Upper lobe of left lung (tissue), 6 donors: ENCODE measurements around the gene DR1. TPM values are rescaled to one million over a fixed set of nuclear protein-coding genes. Genes with fewer than 3 reads are reported as not detected.
A peak's percentile ranks its signal among the peaks of the same experiment; 100 is the strongest.
"Not testable (repeated sequence)": the region's sequence is repeated elsewhere in the genome, so short reads cannot be mapped to it uniquely, and the experiment has no call there.

Experiments used
- ATAC-seq, 2 donors: fragments of 200-7000 bp; cut with Tn5 transposase; one replicate each; pipeline ENCODE4 v1.9.1; 2022; ENCODE audit warnings: mild to moderate bottlenecking in 2 of 2, moderate library complexity in 2 of 2; ENCODE audit not compliant: low FRiP score in 2 of 2
- DNase-seq, 2 donors: peaks; one replicate each; pipeline ENCODE4 v3.0.0-alpha.2; 2019 to 2020
- H3K27ac ChIP-seq, 4 donors: fragments of 200-600 bp; sonication (generic); one replicate each; pipeline ENCODE4 v1.5.1; 2016 to 2019
- H3K27me3 ChIP-seq, 4 donors: fragments of 200-600 bp; sonication (generic); one replicate each; pipeline ENCODE4 v1.5.1; 2017 to 2019
- H3K36me3 ChIP-seq, 4 donors: fragments of 200-600 bp; sonication (generic); one replicate each; pipeline ENCODE4 v1.5.1; 2016 to 2019
- H3K4me1 ChIP-seq, 4 donors: fragments of 200-600 bp; sonication (generic); one replicate each; pipeline ENCODE4 v1.5.1; 2018 to 2019
- H3K4me3 ChIP-seq, 4 donors: fragments of 200-600 bp; sonication (generic); one replicate each; pipeline ENCODE4 v1.5.1; 2017 to 2019; ENCODE audit warnings: mild to moderate bottlenecking in 2 of 4, moderate library complexity in 1 of 4
- H3K9me3 ChIP-seq, 4 donors: fragments of 200-600 bp; sonication (generic); one replicate each; pipeline ENCODE4 v1.5.1; 2018 to 2019
- EP300 ChIP-seq, 4 donors: sonication (generic); formaldehyde crosslinking; IDR thresholded peaks; one replicate each; pipeline ENCODE4 v1.5.1; 2017; ENCODE audit warnings: antibody characterized with exemption in 4 of 4, control low read depth in 2 of 4
- POLR2A ChIP-seq, 4 donors: fragments of 450-650 bp; IDR thresholded peaks; one replicate each; pipeline ENCODE4 v1.5.1; 2016 to 2017; ENCODE audit warnings: antibody characterized with exemption in 4 of 4, mild to moderate bottlenecking in 2 of 4
- POLR2AphosphoS5 ChIP-seq, 2 donors: sonication (generic); formaldehyde crosslinking; IDR thresholded peaks; one replicate each; pipeline ENCODE4 v1.5.1; 2017; ENCODE audit warnings: antibody characterized with exemption in 2 of 2
- WGBS, 2 donors: methylation state at CpG; one replicate each; pipeline ENCODE4 v1.1.5; 2017 to 2018; 5-methylcytosine and 5-hydroxymethylcytosine counted together
- total RNA-seq, 6 donors: library from RNA; depleted of rRNA in 4 of 6; stranded (reverse); fragments of >200 nt in 4 of 6; gene quantifications; one replicate each; pipeline versions ENCODE4 v1.1.0 to v1.2.1, GENCODE V29; 2016 to 2021
- TF ChIP-seq, protein P1 (sequence below), 6 experiments: fragments of 450-650 bp in 4 of 6; fragments of 200-600 bp in 2 of 6; sonication (generic) in 2 of 6; IDR thresholded peaks; one replicate each; pipeline ENCODE4 v1.5.1; 2016 to 2019; ENCODE audit warnings: antibody characterized with exemption in 6 of 6
- donor health status: DM: no; HTN: no; CAD: no; lungs with moderate emphysema.
- donor health status: DM: no; HTN: yes; CAD: no; lungs with severe emphysema.

DR1 gene
- total RNA-seq, 6 donors from 2014 or later: 12.6 to 50.0 (median 41.3) TPM

GRCh38 chr1:93350322-93350721, 4.6 kb downstream of the DR1 start:
- peaks cover 29 to 61% (median 42%) of the 10 kb centered on the region in 4 donors for H3K4me1 ChIP-seq
- peaks cover 0 to 21% (median 4%) of the 10 kb centered on the region in 4 donors for H3K36me3 ChIP-seq
- H3K27ac ChIP-seq: no peak overlapping the region
- TF ChIP-seq, protein P1, sequence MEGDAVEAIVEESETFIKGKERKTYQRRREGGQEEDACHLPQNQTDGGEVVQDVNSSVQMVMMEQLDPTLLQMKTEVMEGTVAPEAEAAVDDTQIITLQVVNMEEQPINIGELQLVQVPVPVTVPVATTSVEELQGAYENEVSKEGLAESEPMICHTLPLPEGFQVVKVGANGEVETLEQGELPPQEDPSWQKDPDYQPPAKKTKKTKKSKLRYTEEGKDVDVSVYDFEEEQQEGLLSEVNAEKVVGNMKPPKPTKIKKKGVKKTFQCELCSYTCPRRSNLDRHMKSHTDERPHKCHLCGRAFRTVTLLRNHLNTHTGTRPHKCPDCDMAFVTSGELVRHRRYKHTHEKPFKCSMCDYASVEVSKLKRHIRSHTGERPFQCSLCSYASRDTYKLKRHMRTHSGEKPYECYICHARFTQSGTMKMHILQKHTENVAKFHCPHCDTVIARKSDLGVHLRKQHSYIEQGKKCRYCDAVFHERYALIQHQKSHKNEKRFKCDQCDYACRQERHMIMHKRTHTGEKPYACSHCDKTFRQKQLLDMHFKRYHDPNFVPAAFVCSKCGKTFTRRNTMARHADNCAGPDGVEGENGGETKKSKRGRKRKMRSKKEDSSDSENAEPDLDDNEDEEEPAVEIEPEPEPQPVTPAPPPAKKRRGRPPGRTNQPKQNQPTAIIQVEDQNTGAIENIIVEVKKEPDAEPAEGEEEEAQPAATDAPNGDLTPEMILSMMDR (IDR thresholded peaks at IDR 0.05): no peak
- TF ChIP-seq EP300 (IDR thresholded peaks at IDR 0.05): no peak
- no peak for TF ChIP-seq POLR2A (IDR thresholded peaks at IDR 0.05)
- TF ChIP-seq POLR2AphosphoS5 (IDR thresholded peaks at IDR 0.05): no peak
- 81 to 95% methylated on average over 1 of the region's 1 CpG for WGBS, 2 donors
- DNase-seq (no peak), ATAC-seq (no peak)
- peak overlapping the region in 1 of 4 donors; percentile 88 for H3K4me3 ChIP-seq
- no peaks in the 10 kb centered on the region for H3K9me3 ChIP-seq
- H3K27me3 ChIP-seq: no peaks in the 10 kb centered on the region

GRCh38 chr1:93350875-93351274, 5.2 kb downstream of the DR1 start:
- no peak for DNase-seq
- TF ChIP-seq POLR2A (IDR thresholded peaks at IDR 0.05) (no peak), POLR2AphosphoS5 (IDR thresholded peaks at IDR 0.05) (no peak), EP300 (IDR thresholded peaks at IDR 0.05) (no peak)
- TF ChIP-seq, protein P1 (IDR thresholded peaks at IDR 0.05): no peak
- Histone ChIP-seq H3K4me3 (no peak overlapping the region), H3K4me1 (peaks cover 29 to 61% (median 42%) of the 10 kb centered on the region in 4 donors), H3K27ac (no peak overlapping the region), H3K36me3 (peaks cover 0 to 26% (median 4%) of the 10 kb centered on the region in 4 donors), H3K9me3 (no peaks in the 10 kb centered on the region), H3K27me3 (no peaks in the 10 kb centered on the region)
- ATAC-seq: no peak
- 86 to 87% methylated on average over 1 of the region's 1 CpG for WGBS, 2 donors

DNA sequence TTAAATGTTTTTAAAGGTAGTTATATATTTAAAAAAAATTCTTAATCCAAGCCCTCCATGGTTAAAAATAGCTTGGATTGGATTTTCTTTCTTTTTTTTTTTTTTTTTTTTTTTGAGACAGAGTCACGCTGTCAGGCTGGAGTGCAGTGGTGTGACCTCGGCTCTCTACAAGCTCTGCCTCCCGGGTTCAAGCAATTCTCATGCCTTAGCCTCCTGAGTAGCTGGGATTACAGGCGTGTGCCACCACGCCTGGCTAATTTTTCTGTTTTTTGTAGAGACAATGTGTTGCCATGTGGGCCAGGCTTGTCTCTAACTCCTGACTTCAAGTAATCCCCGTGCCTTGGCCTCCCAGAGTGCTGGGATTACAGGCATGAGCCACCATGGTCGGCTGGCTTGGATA, 5.6 kb downstream of the DR1 start:
- Histone ChIP-seq H3K4me1 (peaks cover 29 to 61% (median 42%) of the 10 kb centered on the region in 4 donors), H3K36me3 (peaks cover 0 to 31% (median 6%) of the 10 kb centered on the region in 4 donors)
- H3K27me3 ChIP-seq, H3K9me3 ChIP-seq, H3K27ac ChIP-seq, H3K4me3 ChIP-seq, ATAC-seq, DNase-seq: not testable (repeated sequence)
- 79 to 83% methylated on average over 7 of the region's 7 CpGs for WGBS, 2 donors

DNA sequence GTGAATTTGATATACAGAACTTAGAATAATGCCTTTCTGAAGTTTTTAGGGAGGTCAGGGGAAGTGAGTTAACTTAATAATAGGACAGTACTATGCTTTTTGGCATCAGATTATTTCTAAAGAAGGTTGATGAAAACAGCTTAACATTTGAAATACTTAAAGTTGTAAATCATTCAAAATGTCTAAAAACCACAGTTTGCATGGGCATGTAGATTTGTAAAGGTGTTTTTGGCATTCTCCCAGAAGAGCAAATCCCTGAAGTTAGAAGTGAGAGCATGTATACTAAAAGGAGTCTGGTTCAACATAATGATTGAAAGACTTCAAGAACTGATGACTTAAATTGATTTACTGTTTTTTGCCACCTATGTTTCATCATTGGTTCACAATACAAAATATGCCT, 6.7 kb downstream of the DR1 start:
- ATAC-seq: no peak
- TF ChIP-seq POLR2AphosphoS5 (IDR thresholded peaks at IDR 0.05) (no peak), POLR2A (IDR thresholded peaks at IDR 0.05) (no peak), EP300 (IDR thresholded peaks at IDR 0.05) (no peak)
- TF ChIP-seq, protein P1 (IDR thresholded peaks at IDR 0.05): no peak
- no peak for DNase-seq
- Histone ChIP-seq H3K27ac (no peak overlapping the region), H3K4me3 (no peak overlapping the region), H3K27me3 (no peaks in the 10 kb centered on the region), H3K9me3 (no peaks in the 10 kb centered on the region), H3K36me3 (peaks cover 0 to 41% (median 8%) of the 10 kb centered on the region in 4 donors), H3K4me1 (peaks cover 29 to 59% (median 44%) of the 10 kb centered on the region in 4 donors)

GRCh38 chr1:93353286-93353685, 7.6 kb downstream of the DR1 start:
- Histone ChIP-seq H3K4me3 (no peak overlapping the region), H3K9me3 (no peaks in the 10 kb centered on the region), H3K27me3 (no peaks in the 10 kb centered on the region), H3K36me3 (peaks cover 0 to 51% (median 14%) of the 10 kb centered on the region in 4 donors), H3K4me1 (peaks cover 29 to 57% (median 48%) of the 10 kb centered on the region in 4 donors), H3K27ac (no peak overlapping the region)
- TF ChIP-seq EP300 (IDR thresholded peaks at IDR 0.05): no peak
- TF ChIP-seq POLR2A (IDR thresholded peaks at IDR 0.05): no peak
- TF ChIP-seq, protein P1 (IDR thresholded peaks at IDR 0.05): no peak
- TF ChIP-seq POLR2AphosphoS5 (IDR thresholded peaks at IDR 0.05): no peak
- ATAC-seq (no peak), DNase-seq (no peak)
- WGBS, 2 donors: 48 to 59% methylated on average over 1 of the region's 1 CpG
